GM12892 (cell line): ENCODE measurements around the gene TMEM87A.
"Not testable (repeated sequence)": the region's sequence is repeated elsewhere in the genome, so short reads cannot be mapped to it uniquely, and the experiment has no call there.

ENCODE experiments used
- DNase-seq: peaks from one replicate; pipeline ENCODE4 v3.0.0; 2011; ENCODE audit not compliant: insufficient read length
- FAIRE-seq: peaks from 2 replicates; lab custom pipeline; 2011; peaks lifted over from hg19 to GRCh38; lab: Jason Lieb, UNC
- POLR2A ChIP-seq: IDR thresholded peaks from 2 replicates; pipeline ENCODE4 v1.6.1; 2011; ENCODE audit warnings: low read depth, low read length, control low read depth
- POLR2AphosphoS5 ChIP-seq: IDR thresholded peaks from 2 replicates; pipeline ENCODE4 v1.6.1; 2011; ENCODE audit warnings: low read depth, low read length, control low read depth
- TAF1 ChIP-seq: IDR thresholded peaks from 2 replicates; pipeline ENCODE4 v1.6.1; 2011; ENCODE audit warnings: low read depth, mild to moderate bottlenecking, control low read depth, low read length, borderline replicate concordance

The TMEM87A gene

GRCh38 chr15:42264795-42265194, 8.4 kb downstream of the TMEM87A start:
- TF ChIP-seq POLR2A (no peak), TAF1 (no peak), POLR2AphosphoS5 (no peak)
- FAIRE-seq (no peak), DNase-seq (no peak)

- FAIRE-seq (no peak), DNase-seq (no peak)
- TF ChIP-seq POLR2AphosphoS5: no peak
- TF ChIP-seq TAF1: no peak
- TF ChIP-seq POLR2A: no peak
Measured at GRCh38 chr15:42253300-42253699, 19.9 kb downstream of the TMEM87A start.

- DNase-seq (no peak), FAIRE-seq (no peak)
- no peak for TF ChIP-seq TAF1
- no peak for TF ChIP-seq POLR2A
- no peak for TF ChIP-seq POLR2AphosphoS5
Measured at GRCh38 chr15:42240823-42241222, 32.4 kb downstream of the TMEM87A start.

GRCh38 chr15:42239528-42240182, 33.6 kb downstream of the TMEM87A start:
- FAIRE-seq: no peak
- TF ChIP-seq POLR2AphosphoS5 (no peak), TAF1 (no peak), POLR2A (no peak)

GRCh38 chr15:42233107-42233506, 40.1 kb downstream of the TMEM87A start:
- TF ChIP-seq POLR2A (no peak), POLR2AphosphoS5 (no peak), TAF1 (no peak)
- no peak for DNase-seq
- FAIRE-seq: no peak

More at GRCh38 chr15:42239528-42240182, 33.6 kb downstream of the TMEM87A start:
- DNase-seq: no peak

- no peak for TF ChIP-seq TAF1
- TF ChIP-seq POLR2AphosphoS5: no peak
- TF ChIP-seq POLR2A: no peak
- DNase-seq (no peak), FAIRE-seq (no peak)
Measured at GRCh38 chr15:42232606-42233005, 40.6 kb downstream of the TMEM87A start.

- DNase-seq (no peak), FAIRE-seq (no peak)
- TF ChIP-seq TAF1 (no peak), POLR2A (no peak), POLR2AphosphoS5 (no peak)
Measured at GRCh38 chr15:42231088-42231487, 42.1 kb downstream of the TMEM87A start.

GRCh38 chr15:42228981-42229380, 44.3 kb downstream of the TMEM87A start:
- DNase-seq, FAIRE-seq: not testable (repeated sequence)

GRCh38 chr15:42228036-42228435, 45.2 kb downstream of the TMEM87A start:
- DNase-seq: no peak
- no peak for FAIRE-seq
- no peak for TF ChIP-seq POLR2AphosphoS5
- TF ChIP-seq POLR2A: no peak
- TF ChIP-seq TAF1: no peak

GRCh38 chr15:42226648-42227047, 46.6 kb downstream of the TMEM87A start:
- TF ChIP-seq TAF1 (no peak), POLR2AphosphoS5 (no peak), POLR2A (no peak)

GRCh38 chr15:42220216-42220615, 53.0 kb downstream of the TMEM87A start:
- FAIRE-seq: peak; percentile 67
- TF ChIP-seq POLR2A (no peak), TAF1 (no peak), POLR2AphosphoS5 (no peak)

More at GRCh38 chr15:42226648-42227047, 46.6 kb downstream of the TMEM87A start:
- DNase-seq: no peak
- no peak for FAIRE-seq

GRCh38 chr15:42218953-42219592, 54.2 kb downstream of the TMEM87A start:
- no peak for TF ChIP-seq POLR2A
- no peak for TF ChIP-seq TAF1
- no peak for TF ChIP-seq POLR2AphosphoS5
- no peak for FAIRE-seq
- no peak for DNase-seq

More at GRCh38 chr15:42220216-42220615, 53.0 kb downstream of the TMEM87A start:
- DNase-seq: no peak
